GM12872 (cell line): Measurements from ENCODE around the gene TMEM45B.
A peak's percentile ranks its signal among the peaks of the same experiment; 100 is the strongest.

Experiments
- CTCF ChIP-seq: IDR thresholded peaks from 3 replicates; pipeline ENCODE4 v1.5.1; 2011; ENCODE audit warnings: low read depth, mild to moderate bottlenecking, low read length, moderate library complexity; ENCODE audit not compliant: insufficient read depth

The TMEM45B gene

GRCh38 chr11:129880311-129880710 lies 64.7 kb downstream of the TMEM45B start:
- TF ChIP-seq CTCF: no peak

- peak; percentile 79 for TF ChIP-seq CTCF
Measured at GRCh38 chr11:129881570-129882170, 66.0 kb downstream of the TMEM45B start.

- no peak for TF ChIP-seq CTCF
Measured at GRCh38 chr11:129884581-129884980, 68.9 kb downstream of the TMEM45B start.

- TF ChIP-seq CTCF: no peak
Measured at GRCh38 chr11:129885381-129885780, 69.7 kb downstream of the TMEM45B start.

GRCh38 chr11:129888451-129888850 lies 72.8 kb downstream of the TMEM45B start:
- no peak for TF ChIP-seq CTCF

- no peak for TF ChIP-seq CTCF
Measured at GRCh38 chr11:129894278-129895125, 78.9 kb downstream of the TMEM45B start.

- TF ChIP-seq CTCF: no peak
Measured at GRCh38 chr11:129895126-129896041, 79.7 kb downstream of the TMEM45B start, which contains the start of gene NFRKB. NFRKB (minus strand) TSS chr11:129895578; CDS start chr11:129892849, 2,729 bp downstream.
